Breast epithelium (tissue), 3 donors: Measurements from ENCODE around the gene HOXD12.

Experiments
- CTCF ChIP-seq, 3 donors: fragments of 450-650 bp; IDR thresholded peaks; one replicate each; pipeline ENCODE4 v1.5.1; 2016 to 2017; ENCODE audit warnings: antibody characterized with exemption in 3 of 3, mild to moderate bottlenecking in 3 of 3, moderate library complexity in 3 of 3
- POLR2A ChIP-seq: fragments of 450-650 bp; IDR thresholded peaks from one replicate; pipeline ENCODE4 v1.6.1; 2016; ENCODE audit warnings: antibody characterized with exemption, mild to moderate bottlenecking, moderate library complexity
- POLR2AphosphoS5 ChIP-seq, 3 donors: sonication (generic); formaldehyde crosslinking; IDR thresholded peaks; one replicate each; pipeline ENCODE4 v1.6.1; 2017; ENCODE audit warnings: antibody characterized with exemption in 3 of 3

- TF ChIP-seq POLR2AphosphoS5 (IDR thresholded peaks at IDR 0.05) = no peak
- TF ChIP-seq CTCF (IDR thresholded peaks at IDR 0.05) = no peak
- TF ChIP-seq POLR2A = no peak
These were observed 12.3 kb downstream of the HOXD12 start for GRCh38 chr2:176111846-176112374.
